H9 (cell line): ENCODE measurements around the gene PHF21A. TPM values are rescaled to one million over a fixed set of nuclear protein-coding genes. Genes with fewer than 3 reads are reported as not detected.

ENCODE experiments used
- DNase-seq: peaks from one replicate; pipeline ENCODE4 v3.0.0-alpha.2; 2017
- H2AFZ ChIP-seq: one replicate; pipeline ENCODE4 v1.6.1; 2013; ENCODE audit warnings: mild to moderate bottlenecking, low read length, control low read depth, moderate library complexity
- H2AK5ac ChIP-seq: 2 replicates; pipeline ENCODE4 v1.6.1; 2013; ENCODE audit warnings: low read length, control low read depth, mixed read lengths; ENCODE audit not compliant: insufficient read length
- H2BK120ac ChIP-seq: one replicate; pipeline ENCODE4 v1.6.1; 2013; ENCODE audit warnings: low read depth, mild to moderate bottlenecking, low read length, control low read depth, inconsistent platforms; ENCODE audit not compliant: poor library complexity, severe bottlenecking
- H2BK12ac ChIP-seq: 2 replicates; pipeline ENCODE4 v1.6.1; 2013; ENCODE audit warnings: low read length, control low read depth, mixed read lengths, low read depth; ENCODE audit not compliant: insufficient read length
- H2BK15ac ChIP-seq: 2 replicates; pipeline ENCODE4 v1.6.1; 2013; ENCODE audit warnings: low read depth, low read length, control low read depth
- H2BK20ac ChIP-seq: one replicate; pipeline ENCODE4 v1.6.1; 2013; ENCODE audit warnings: low read depth, mild to moderate bottlenecking, low read length, control low read depth, inconsistent platforms; ENCODE audit not compliant: poor library complexity, severe bottlenecking
- H2BK5ac ChIP-seq: 2 replicates; pipeline ENCODE4 v1.6.1; 2013; ENCODE audit warnings: low read length, control low read depth, mixed read lengths; ENCODE audit not compliant: insufficient read length
- H3K14ac ChIP-seq: 2 replicates; pipeline ENCODE4 v1.6.1; 2013; ENCODE audit warnings: low read length, control low read depth; ENCODE audit not compliant: insufficient read depth
- H3K18ac ChIP-seq: 2 replicates; pipeline ENCODE4 v1.6.1; 2013; ENCODE audit warnings: low read depth, mild to moderate bottlenecking, mixed read lengths, low read length, control low read depth; ENCODE audit not compliant: insufficient read length
- H3K23ac ChIP-seq: 2 replicates; pipeline ENCODE4 v1.6.1; 2013; ENCODE audit warnings: low read length, control low read depth, mixed read lengths, low read depth; ENCODE audit not compliant: insufficient read length
- H3K23me2 ChIP-seq: 2 replicates; pipeline ENCODE4 v1.6.1; 2013; ENCODE audit warnings: low read depth, mild to moderate bottlenecking, mixed read lengths, low read length, control low read depth; ENCODE audit not compliant: insufficient read length, poor library complexity, severe bottlenecking
- H3K27ac ChIP-seq: 2 replicates; pipeline ENCODE4 v1.5.1; 2013; ENCODE audit warnings: low read length, control low read depth, mixed read lengths, low read depth; ENCODE audit not compliant: insufficient read length
- H3K27me3 ChIP-seq: 2 replicates; pipeline ENCODE4 v1.6.1; 2013; ENCODE audit warnings: low read length, control low read depth, inconsistent platforms; ENCODE audit not compliant: insufficient read depth
- H3K4ac ChIP-seq: 2 replicates; pipeline ENCODE4 v1.6.1; 2013; ENCODE audit warnings: low read depth, mild to moderate bottlenecking, control low read depth, inconsistent platforms, low read length, moderate library complexity
- H3K4me1 ChIP-seq: 2 replicates; pipeline ENCODE4 v1.6.1; 2013; ENCODE audit warnings: low read length, control low read depth, inconsistent platforms; ENCODE audit not compliant: insufficient read depth
- H3K4me2 ChIP-seq: 2 replicates; pipeline ENCODE4 v1.6.1; 2013; ENCODE audit warnings: low read length, control low read depth, mixed read lengths; ENCODE audit not compliant: insufficient read length, insufficient read depth
- H3K56ac ChIP-seq: 2 replicates; pipeline ENCODE4 v1.6.1; 2013; ENCODE audit warnings: low read depth, mild to moderate bottlenecking, mixed read lengths, low read length, control low read depth; ENCODE audit not compliant: insufficient read length
- H3K79me1 ChIP-seq: 2 replicates; pipeline ENCODE4 v1.6.1; 2013; ENCODE audit warnings: low read depth, mild to moderate bottlenecking, moderate library complexity, low read length, control low read depth, inconsistent platforms; ENCODE audit not compliant: insufficient read depth, poor library complexity, severe bottlenecking
- H3K79me2 ChIP-seq: 2 replicates; pipeline ENCODE4 v1.6.1; 2013; ENCODE audit warnings: low read length, control low read depth, inconsistent platforms; ENCODE audit not compliant: insufficient read depth
- H3K9ac ChIP-seq: 2 replicates; pipeline ENCODE4 v1.6.1; 2013; ENCODE audit warnings: low read length, control low read depth, mixed read lengths; ENCODE audit not compliant: insufficient read length; ENCODE audit errors: extremely low read depth
- H3K9me3 ChIP-seq: one replicate; pipeline ENCODE4 v1.6.1; 2013; ENCODE audit warnings: low read depth, low read length, inconsistent platforms; ENCODE audit not compliant: control insufficient read depth
- H3T11ph ChIP-seq: one replicate; pipeline ENCODE4 v1.6.1; 2013; ENCODE audit warnings: mild to moderate bottlenecking, low read length, control low read depth, inconsistent platforms
- H4K20me1 ChIP-seq: one replicate; pipeline ENCODE4 v1.6.1; 2013; ENCODE audit not compliant: control insufficient read depth, insufficient read length, insufficient read depth
- H4K5ac ChIP-seq: 2 replicates; pipeline ENCODE4 v1.6.1; 2013; ENCODE audit warnings: low read depth, mild to moderate bottlenecking, mixed read lengths, low read length, control low read depth; ENCODE audit not compliant: insufficient read length
- H4K8ac ChIP-seq: replicated peaks from 2 replicates; pipeline ENCODE4 v1.6.1; 2013; ENCODE audit warnings: low read length, control low read depth, mixed read lengths, low read depth; ENCODE audit not compliant: insufficient read length
- H4K91ac ChIP-seq: 2 replicates; pipeline ENCODE4 v1.6.1; 2013; ENCODE audit warnings: low read depth, mild to moderate bottlenecking, moderate library complexity, mixed read lengths, low read length, control low read depth; ENCODE audit not compliant: insufficient read length
- H3K27ac Mint-ChIP-seq, 3 experiments: 2 replicates in 2 of 3; 3 replicates in 1 of 3; pipeline ENCODE4 v1.8.0; 2020 to 2021; ENCODE audit warnings: mixed read lengths in 3 of 3, mild to moderate bottlenecking in 1 of 3, moderate library complexity in 1 of 3
- H3K27me3 Mint-ChIP-seq: 2 replicates; pipeline ENCODE4 v1.8.0; 2021; ENCODE audit warnings: low read depth, mild to moderate bottlenecking, moderate library complexity, mixed read lengths
- H3K36me3 Mint-ChIP-seq, 3 experiments: 2 replicates in 2 of 3; 3 replicates in 1 of 3; pipeline ENCODE4 v1.8.0; 2020 to 2021; ENCODE audit warnings: low read depth in 3 of 3, mixed read lengths in 3 of 3; ENCODE audit not compliant: insufficient read depth in 1 of 3
- H3K4me1 Mint-ChIP-seq, 2 experiments: 2 replicates each; pipeline ENCODE4 v1.8.0; 2020; ENCODE audit warnings: mixed read lengths in 2 of 2
- H3K4me3 Mint-ChIP-seq, 2 experiments: 2 replicates in 1 of 2; 3 replicates in 1 of 2; pipeline ENCODE4 v1.8.0; 2020 to 2021; ENCODE audit warnings: mild to moderate bottlenecking in 2 of 2, mixed read lengths in 2 of 2, moderate library complexity in 1 of 2
- H3K9me3 Mint-ChIP-seq, 2 experiments: 2 replicates in 1 of 2; 3 replicates in 1 of 2; pipeline ENCODE4 v1.8.0; 2020; ENCODE audit warnings: mild to moderate bottlenecking in 2 of 2, mixed read lengths in 2 of 2, moderate library complexity in 1 of 2
- CTCF ChIP-seq: fragments of 200-600 bp; sonication (generic); conservative IDR thresholded peaks from 3 replicates; pipeline ENCODE4 v1.8.0; 2021; ENCODE audit warnings: antibody characterized with exemption, mild to moderate bottlenecking
- total RNA-seq: library from RNA; stranded (reverse); gene quantifications from 2 replicates; pipeline ENCODE4 v1.2.1, GENCODE V29; 2021

PHF21A gene
- total RNA-seq, 1 experiment from 2014 or later = 33.8 TPM

- Histone ChIP-seq H3K18ac (no peak overlapping the region), H2AFZ (no peak overlapping the region), H3K4me1 (peaks cover 15% of the 10 kb centered on the region; the same call in 1 of the 2 replicates), H3K79me2 (no peaks in the 10 kb centered on the region), H4K8ac (no peak overlapping the region), H3K9me3 (no peaks in the 10 kb centered on the region), H3K4ac (no peak overlapping the region), H2BK120ac (no peak overlapping the region), H2BK5ac (no peak overlapping the region), H4K5ac (no peak overlapping the region), H4K20me1 (no peaks in the 10 kb centered on the region), H3K4me2 (no peak overlapping the region), H2AK5ac (no peak overlapping the region), H3K23ac (no peak overlapping the region), H2BK12ac (no peak overlapping the region), H3K14ac (no peak overlapping the region), H4K91ac (no peak overlapping the region), H3K9ac (no peak overlapping the region), H2BK20ac (no peak overlapping the region), H3K27ac (no peak overlapping the region), H2BK15ac (no peak overlapping the region), H3K27me3 (peaks cover 2% of the 10 kb centered on the region; the same call in 1 of the 2 replicates), H3K23me2 (no peaks in the 10 kb centered on the region), H3K79me1 (no peaks in the 10 kb centered on the region), H3K56ac (no peak overlapping the region), H3T11ph (no peak overlapping the region)
- Mint-ChIP-seq H3K4me1 (peaks cover 52 to 61% of the 10 kb centered on the region in 2 experiments), H3K9me3 (no peaks in the 10 kb centered on the region), H3K27me3 (no peaks in the 10 kb centered on the region), H3K4me3 (no peak overlapping the region), H3K27ac (no peak overlapping the region), H3K36me3 (peaks cover 0 to 9% (median 3%) of the 10 kb centered on the region in 3 experiments; a peak in 3 of 7 replicates)
- no peak for TF ChIP-seq CTCF
- no peak for DNase-seq
Measured at GRCh38 chr11:46047520-46047919, 73.7 kb downstream of the PHF21A start.
